ENCODE data around the gene SIMC1.
"Not testable (repeated sequence)": the region's sequence is repeated elsewhere in the genome, so short reads cannot be mapped to it uniquely, and the experiment has no call there.

GRCh38 chr5:176195487-176196207 lies 42.6 kb upstream of the SIMC1 start:
- not testable (repeated sequence) for TF ChIP-seq CTCF (IDR thresholded peaks at IDR 0.05; ENCODE audit: insufficient read depth, low read length, poor library complexity, severe bottlenecking); EZH2phosphoT487 (conservative IDR thresholded peaks at IDR 0.05; ENCODE audit: low read length)
